GM21360 (cell line): Measurements from ENCODE around the gene ZDHHC3.
"Not testable (repeated sequence)": the region's sequence is repeated elsewhere in the genome, so short reads cannot be mapped to it uniquely, and the experiment has no call there.

Experiments
- ATAC-seq: cut with Tn5 transposase; IDR thresholded peaks from one replicate; pipeline ENCODE4 v1.9.1; 2021; ENCODE audit warnings: mild to moderate bottlenecking, moderate library complexity; ENCODE audit not compliant: unreplicated experiment

The ZDHHC3 gene

DNA sequence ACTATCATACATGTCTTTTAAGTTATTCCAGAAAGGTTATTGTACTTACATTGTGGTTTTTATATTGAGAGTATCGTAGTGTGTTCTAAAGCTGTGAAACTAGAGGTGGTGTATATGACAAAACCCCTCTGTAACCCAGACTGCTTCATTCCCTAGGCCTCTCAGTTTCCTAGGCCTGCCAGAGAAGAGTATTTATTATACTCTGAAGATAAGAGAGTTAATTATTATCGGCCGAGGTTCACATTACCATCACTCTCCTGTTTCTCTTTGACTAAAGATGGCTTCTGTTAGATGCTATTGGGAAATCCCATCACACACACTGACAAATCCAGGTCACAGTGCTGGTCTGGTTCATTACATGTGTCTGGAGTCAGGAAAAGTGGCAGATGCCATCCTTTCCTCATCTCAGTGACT is 20.6 kb upstream of the ZDHHC3 start:
- ATAC-seq, result no peak

DNA sequence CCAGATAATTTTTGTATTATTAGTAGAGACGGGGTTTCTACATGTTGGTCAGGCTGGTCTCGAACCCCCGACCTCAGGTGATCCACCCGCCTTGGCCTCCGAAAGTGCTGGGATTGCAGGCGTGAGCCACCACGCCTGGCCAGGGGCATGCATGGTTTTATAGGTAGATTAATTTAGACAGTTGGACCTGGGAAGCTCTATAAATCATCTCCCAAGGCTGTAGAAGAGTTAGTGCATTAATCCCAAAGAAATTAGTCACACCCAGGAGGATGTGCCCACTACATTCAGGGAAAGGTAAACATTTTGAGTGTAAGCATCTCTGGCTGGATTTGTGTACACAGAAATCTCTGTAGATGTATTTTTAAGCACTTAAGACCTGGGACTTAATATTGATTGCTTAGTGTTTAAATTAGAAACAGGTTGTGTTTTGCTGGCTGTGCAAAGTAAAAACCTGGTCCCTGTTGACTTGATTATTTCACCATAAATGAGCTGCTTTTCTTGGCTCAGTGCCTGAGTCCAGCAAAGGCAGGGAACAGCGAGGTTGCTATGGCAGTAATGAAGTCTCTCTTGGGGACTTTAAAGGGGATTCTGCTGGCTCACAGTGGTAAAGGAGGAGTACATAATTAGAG is 19.3 kb upstream of the ZDHHC3 start:
- ATAC-seq, result no peak

DNA sequence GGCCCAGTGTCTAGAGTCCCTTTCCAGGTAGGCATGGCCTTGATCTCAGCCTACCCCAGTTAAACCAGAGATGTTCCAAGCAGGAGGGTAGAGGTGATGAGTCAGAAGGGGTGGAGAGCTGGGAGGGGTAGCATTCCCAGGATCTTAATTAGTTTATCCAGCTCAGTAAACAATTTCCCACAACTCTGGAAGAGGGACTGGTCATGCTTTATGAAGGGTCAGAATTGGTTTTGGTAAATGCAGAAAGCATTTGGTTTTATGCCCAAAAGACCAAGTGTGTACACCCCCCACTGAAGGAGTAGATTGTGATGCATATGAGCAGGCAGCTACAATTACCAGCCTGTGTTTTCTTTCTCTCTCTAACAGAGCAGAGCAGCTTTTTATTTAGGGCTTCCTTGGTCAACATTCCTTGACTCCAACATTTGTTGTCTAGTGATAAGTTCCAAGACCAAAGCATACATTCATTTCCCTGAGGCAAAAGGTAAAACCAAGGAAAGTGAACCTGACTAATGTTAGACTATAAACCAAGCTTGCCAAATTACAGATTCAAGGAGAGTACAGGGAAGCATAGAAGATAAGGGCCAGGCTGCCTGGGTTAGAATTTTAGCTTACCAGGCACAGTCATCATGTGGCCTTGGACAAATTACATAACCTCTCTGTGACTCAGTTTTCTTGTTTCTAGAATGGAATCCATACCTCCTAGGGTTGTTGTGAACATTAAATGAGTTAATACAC is 17.7 kb upstream of the ZDHHC3 start:
- no peak for ATAC-seq

DNA sequence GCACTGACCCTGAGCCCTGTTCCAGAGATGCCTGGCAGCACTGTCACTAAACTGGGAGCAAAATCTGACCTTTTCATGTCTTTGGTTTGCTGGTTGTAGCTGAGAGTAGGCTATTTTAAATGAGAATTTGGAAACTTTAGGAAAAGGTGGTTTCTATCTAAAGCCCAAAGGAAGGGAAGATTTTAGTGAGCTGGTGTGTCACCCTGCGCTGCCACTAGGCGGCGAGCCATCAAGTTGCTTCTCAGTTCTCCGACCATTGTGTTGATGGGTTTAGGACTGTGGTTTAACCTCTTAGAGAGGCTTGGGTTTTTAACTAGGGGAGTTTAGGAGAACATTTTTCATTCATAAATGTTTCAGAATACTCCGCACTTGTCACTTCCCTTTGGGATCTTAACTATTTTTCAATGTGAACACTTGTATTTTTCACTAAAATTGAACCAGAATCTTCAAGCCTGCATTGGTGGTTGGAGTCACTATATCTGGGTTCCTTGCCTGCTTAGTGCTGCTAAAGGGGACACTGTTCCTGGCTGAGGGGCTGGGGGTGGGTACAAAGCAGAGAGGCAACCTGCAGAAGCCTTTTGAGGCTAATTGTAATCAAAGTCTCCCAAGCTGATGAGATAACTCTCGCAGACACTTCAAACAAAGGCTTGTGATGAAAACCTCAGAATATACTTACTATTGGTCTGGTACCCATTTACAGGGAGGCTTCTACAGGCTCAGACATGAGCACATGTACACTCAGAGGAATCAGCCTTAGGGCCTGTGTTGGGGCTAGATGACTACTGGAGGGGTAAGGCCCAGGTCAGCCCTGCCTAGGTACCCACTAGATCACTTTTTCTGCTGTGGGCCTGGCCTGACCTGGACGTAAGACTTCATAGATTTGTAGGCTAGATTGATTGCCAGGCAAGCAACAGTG is 16.8 kb upstream of the ZDHHC3 start:
- ATAC-seq, result no peak

- ATAC-seq, result no peak
Measured at GRCh38 chr3:44991326-44991725, 15.4 kb upstream of the ZDHHC3 start.

DNA sequence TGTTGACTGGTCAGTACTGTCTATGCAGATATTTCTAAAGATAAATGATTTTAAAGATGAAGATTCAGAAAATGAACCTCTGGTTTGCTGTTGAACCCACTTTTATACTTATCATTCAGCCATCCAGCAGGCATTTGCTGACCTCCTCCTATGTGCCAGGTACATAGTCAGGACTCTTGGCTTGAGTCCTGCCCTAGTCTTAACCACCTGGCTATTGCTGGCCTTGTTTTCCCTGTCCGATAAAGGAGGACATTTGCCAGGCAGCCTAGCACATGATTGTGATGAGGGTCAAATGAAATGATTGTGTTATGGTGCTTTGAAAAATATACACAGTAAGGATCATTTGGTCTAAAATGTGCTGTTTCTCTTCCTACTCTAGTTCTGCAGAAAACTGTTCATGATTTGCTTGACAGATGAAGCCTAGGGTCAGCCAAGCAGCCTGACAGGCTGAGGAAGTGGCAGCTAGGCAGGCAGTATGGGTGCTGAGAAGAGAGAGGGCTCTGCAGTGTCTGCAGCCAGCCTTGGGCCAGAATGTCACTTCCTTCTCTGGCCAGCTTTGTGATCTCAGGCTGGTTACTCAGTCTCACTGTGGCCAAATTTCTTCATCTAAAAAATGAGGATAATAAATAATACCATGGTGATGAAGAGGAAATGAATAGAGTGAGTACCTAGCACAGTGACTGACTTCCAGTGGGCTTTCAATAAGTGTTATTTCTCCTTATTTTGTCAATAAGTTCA is 13.8 kb upstream of the ZDHHC3 start:
- no peak for ATAC-seq

- ATAC-seq, result no peak
Measured at GRCh38 chr3:44989141-44989540, 13.2 kb upstream of the ZDHHC3 start.

DNA sequence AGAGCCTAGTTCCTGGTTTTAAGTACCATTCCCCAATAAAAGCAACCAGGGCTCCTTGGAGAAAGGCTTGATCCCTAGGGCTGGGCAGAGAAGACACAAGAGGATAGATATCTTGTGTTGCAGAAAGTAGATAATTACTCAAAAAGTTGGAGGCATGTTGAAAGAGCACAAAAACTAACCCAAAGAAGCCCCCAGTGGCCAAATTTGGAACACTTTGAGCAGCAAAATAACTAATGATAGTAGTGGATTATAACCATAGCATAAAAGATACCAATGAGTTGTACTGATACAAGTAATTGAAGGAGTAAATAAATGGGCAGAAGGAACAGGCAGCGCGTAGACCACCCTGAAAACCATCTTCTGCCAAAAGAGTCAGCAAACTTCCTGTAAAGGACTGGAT is 12.1 kb upstream of the ZDHHC3 start:
- no peak for ATAC-seq

- no peak for ATAC-seq
Measured at GRCh38 chr3:44987332-44987731, 11.4 kb upstream of the ZDHHC3 start.

DNA sequence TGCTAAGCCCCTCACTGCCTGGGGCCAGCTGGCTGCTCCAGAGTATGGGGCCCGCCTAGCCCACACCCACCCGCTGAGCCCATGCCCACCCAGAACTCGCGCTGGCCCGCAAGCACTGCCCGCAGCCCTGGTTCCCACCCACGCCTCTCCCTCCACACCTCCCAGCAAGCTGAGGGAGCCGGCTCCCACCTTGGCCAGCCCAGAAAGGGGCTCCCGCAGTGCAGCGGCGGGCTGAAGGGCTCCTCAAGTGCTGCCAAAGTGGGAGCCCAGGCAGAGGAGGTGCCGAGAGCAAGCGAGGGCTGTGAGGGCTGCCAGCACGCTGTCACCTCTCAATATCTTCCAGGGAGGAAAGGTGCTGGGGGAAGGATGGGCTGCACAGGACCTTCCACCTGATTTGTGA is 10.4 kb upstream of the ZDHHC3 start:
- not testable (repeated sequence) for ATAC-seq

- no peak for ATAC-seq
Measured at GRCh38 chr3:44984335-44984734, 8.4 kb upstream of the ZDHHC3 start.

DNA sequence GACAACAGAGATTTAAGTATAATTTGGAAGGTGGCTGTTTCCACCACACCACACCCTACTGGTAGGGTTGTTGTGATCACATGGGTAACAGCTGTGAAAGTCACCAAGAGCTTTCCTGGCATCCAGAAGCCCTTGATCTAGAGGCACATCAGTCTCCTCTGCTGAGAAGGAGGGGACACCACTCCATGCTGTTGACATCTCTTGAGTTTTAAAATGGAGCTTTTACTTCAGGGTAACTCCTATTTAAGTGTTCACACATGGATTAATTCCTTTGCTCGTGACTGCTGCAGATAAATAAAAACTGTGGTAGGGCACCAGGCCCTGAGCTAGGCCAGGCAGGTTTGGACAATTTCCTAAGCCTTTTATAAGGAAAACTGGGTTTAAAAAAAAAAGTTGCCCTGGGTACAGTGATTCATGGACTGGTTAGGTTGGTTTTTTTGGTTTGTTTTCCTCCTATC is 7.5 kb upstream of the ZDHHC3 start:
- no peak for ATAC-seq

GRCh38 chr3:44982817-44983216 is 6.8 kb upstream of the ZDHHC3 start:
- ATAC-seq, result no peak

GRCh38 chr3:44981751-44982150 is 5.8 kb upstream of the ZDHHC3 start:
- ATAC-seq, result no peak

GRCh38 chr3:44981220-44981619 is 5.2 kb upstream of the ZDHHC3 start:
- no peak for ATAC-seq

DNA sequence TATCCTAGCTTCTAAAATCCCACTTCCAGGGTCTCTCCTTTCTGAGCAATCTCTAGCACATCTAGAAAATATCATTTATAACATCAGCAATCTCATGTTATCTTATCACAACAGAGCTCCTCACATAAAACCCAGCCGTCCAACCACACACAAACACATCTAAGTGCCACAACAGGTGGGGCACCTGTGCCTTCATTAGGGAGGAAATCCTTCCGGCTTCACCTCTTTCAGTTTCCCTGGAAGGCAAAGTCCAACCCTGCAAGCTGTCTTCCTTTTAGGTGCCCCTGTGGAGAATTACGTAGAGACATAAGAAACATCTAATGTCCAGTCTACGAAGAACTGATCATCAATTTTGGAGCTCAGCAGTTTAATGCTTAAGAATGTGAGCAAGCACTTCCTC is 1.6 kb downstream of the ZDHHC3 start:
- no peak for ATAC-seq

DNA sequence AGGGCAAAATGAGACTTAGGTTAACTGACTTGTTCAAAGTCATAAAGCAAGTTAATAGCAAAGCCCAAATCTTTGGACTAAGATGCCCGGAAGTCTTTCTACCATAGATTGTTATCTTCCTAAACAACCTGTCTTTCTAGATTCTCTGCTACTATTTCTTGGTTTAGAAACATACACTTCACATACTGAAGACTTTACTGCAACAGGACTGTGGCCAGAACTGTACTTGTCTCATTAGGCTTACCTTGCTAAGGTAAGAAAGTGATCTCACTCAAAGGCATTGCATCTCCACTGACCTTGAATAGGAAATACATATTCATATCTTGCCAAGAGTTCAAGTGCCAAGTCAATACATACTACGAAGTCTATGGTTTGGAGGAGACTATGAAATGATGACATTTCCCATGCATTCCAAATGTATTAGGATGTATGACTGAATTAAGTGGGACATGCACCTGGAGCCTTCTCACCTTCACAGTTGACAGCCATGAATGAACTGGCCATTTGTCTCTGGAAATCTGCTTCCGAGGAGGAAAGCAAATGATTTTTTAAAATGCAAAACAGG is 5.0 kb downstream of the ZDHHC3 start:
- no peak for ATAC-seq

- no peak for ATAC-seq
Measured at GRCh38 chr3:44969828-44970179, 6.2 kb downstream of the ZDHHC3 start.

DNA sequence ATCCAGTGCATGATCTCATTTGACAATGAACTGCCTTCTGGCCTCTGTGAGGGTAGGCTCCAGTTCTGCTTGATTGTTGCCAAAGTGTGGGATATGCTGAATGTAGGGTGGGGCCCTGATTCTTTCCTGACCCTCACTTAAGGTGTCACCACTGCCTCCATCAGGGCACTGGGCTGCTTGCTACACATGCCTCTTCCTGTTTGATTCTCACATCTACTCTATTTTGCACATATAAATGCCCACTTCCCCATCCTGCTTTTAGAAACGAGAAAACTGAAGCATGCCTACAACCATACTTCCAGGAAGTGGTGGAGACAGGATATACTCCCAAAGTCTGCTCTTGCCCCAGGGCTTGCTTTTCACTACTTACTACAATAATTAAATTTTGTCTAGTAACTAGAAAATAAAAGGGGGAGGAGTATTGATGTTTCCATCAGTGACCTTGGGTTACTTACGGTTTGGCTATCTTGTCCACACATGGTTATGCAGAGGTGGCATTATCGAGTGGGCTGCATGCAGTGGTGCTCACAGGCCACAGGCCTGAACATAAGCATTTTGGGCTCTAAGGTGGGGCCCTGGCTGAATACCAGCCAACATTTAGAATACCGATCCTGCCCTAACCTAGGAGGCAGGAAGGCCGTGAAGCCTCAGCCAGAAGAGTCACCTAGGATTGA is 6.7 kb downstream of the ZDHHC3 start:
- no peak for ATAC-seq

DNA sequence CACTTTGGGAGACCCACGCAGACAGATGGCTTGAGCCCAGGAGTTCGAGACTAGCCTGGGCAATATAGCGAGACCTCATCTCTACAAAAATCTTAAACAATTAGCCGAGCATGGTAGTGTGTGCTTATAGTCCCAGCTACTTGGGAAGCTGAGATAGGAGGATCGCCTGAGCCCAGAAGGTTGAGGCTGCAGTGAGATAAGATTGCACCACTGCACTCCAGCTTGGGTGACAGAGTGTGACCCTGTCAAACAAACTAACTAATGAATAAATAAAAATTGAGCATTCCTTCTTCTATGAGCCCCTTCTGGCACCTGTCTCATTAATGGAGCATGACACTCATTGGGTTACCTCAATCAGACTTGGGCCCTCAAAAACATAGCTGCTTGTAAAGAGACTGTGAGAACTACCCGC is 7.5 kb downstream of the ZDHHC3 start:
- no peak for ATAC-seq
